ENCODE measurements around the gene CEMIP2. TPM values are rescaled to one million over a fixed set of nuclear protein-coding genes. Genes with fewer than 3 reads are reported as not detected.

The CEMIP2 gene
- total and polyA plus RNA-seq, 2 donors (not counting 1 experiment from before 2014, with no cell fraction given) = 35.1 to 45.6 TPM

DNA sequence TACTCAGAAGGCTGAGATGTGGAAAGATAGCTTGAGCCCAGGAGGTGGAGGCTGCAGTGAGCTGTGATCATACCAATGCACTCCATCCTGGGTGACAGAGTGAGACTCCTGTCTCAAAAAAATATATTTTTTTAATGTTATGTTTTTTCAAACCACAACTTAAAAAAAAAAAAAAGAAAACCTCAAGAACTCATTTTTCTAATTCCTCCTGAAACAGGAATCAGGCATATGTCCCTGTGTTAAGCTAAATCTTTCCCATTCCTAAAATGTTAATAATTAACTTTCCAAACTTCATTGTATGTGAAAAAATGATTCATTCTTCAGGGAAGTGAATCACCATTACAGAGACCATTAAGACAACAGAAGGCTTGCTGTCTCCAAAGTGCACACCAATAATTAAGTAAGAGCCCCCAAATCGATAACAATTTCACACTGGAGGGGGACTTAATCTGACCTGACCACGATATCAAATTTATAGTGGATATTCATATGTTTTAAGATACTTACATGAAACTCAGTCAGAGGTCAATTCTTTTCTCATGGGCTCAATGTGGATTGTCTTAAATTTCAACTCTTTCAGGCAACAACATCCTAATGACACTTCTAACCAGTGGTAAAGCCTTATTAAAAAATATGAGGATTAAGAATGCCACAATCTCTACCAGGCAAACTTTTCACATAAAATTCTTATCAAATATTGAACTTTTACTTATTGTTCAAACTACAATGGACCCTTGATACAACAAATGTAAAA is 5.2 kb downstream of the CEMIP2 start:
- Histone ChIP-seq H2AFZ (ENCODE audit: low read length) (no peak overlapping the region), H3K9ac (ENCODE audit: insufficient read depth, low read length) (no peak overlapping the region), H3K36me3 (ENCODE audit: control insufficient read depth, insufficient read depth, low read length) (no peaks in the 10 kb centered on the region), H3K27me3 (ENCODE audit: control insufficient read depth, insufficient read depth, low read length) (no peaks in the 10 kb centered on the region), H3K4me1 (ENCODE audit: control insufficient read depth, extremely low read depth, insufficient read depth, low read length) (peaks cover 27% of the 10 kb centered on the region), H4K20me1 (ENCODE audit: control insufficient read depth, extremely low read depth, insufficient read depth, low read length) (no peaks in the 10 kb centered on the region), H3K4me2 (ENCODE audit: extremely low read depth, insufficient read depth, low read length) (peak overlapping the region; percentile 66), H3K4me3 (replicated peaks in 1 of 4; ENCODE audit: control extremely low read depth in 1 of 4, insufficient read depth in 1 of 4, low read depth in 3 of 4, low read length in 4 of 4) (peak overlapping the region in 2 of 4 experiments; percentile 1 to 4), H3K79me2 (ENCODE audit: control insufficient read depth, insufficient read depth, low read length) (peaks cover 76% of the 10 kb centered on the region), H3K9me3 (ENCODE audit: control insufficient read depth, insufficient read depth, low read depth, low read length) (no peaks in the 10 kb centered on the region), H3K27ac (ENCODE audit: insufficient read depth, low read length) (peak overlapping the region; percentile 35)
- DNase-seq (ENCODE audit: low read depth in 2 of 2) = peak; percentile 42 to 93
- TF ChIP-seq EZH2 (IDR thresholded peaks at IDR 0.05; ENCODE audit: low read length, missing control alignments) = no peak
- TF ChIP-seq, protein P1, sequence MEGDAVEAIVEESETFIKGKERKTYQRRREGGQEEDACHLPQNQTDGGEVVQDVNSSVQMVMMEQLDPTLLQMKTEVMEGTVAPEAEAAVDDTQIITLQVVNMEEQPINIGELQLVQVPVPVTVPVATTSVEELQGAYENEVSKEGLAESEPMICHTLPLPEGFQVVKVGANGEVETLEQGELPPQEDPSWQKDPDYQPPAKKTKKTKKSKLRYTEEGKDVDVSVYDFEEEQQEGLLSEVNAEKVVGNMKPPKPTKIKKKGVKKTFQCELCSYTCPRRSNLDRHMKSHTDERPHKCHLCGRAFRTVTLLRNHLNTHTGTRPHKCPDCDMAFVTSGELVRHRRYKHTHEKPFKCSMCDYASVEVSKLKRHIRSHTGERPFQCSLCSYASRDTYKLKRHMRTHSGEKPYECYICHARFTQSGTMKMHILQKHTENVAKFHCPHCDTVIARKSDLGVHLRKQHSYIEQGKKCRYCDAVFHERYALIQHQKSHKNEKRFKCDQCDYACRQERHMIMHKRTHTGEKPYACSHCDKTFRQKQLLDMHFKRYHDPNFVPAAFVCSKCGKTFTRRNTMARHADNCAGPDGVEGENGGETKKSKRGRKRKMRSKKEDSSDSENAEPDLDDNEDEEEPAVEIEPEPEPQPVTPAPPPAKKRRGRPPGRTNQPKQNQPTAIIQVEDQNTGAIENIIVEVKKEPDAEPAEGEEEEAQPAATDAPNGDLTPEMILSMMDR (conservative IDR thresholded peaks at IDR 0.05 in 1 of 2, IDR thresholded peaks at IDR 0.05 in 1 of 2; ENCODE audit: low read depth in 1 of 2, low read length in 2 of 2) = no peak

DNA sequence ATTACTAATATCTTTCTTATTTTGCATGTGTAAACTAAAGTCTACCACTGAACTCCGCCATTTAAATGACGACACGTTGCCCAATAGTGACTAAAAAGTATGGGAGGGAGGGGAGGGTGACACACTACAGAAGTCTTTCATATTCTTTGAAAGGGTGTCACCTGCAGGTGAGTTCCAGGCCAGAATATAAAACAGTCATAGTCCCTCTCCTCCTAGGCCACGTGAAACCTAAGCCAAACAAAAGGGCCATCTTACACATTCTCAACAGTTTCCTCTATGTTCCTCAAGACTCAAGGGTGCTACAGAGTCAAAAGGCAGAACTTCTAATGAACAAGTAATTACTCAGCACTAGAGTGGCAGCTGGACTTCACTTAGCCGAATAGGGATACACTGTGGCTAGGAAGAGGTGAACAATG is 6.4 kb downstream of the CEMIP2 start:
- Histone ChIP-seq H3K36me3 (ENCODE audit: control insufficient read depth, insufficient read depth, low read length) (no peaks in the 10 kb centered on the region), H3K79me2 (ENCODE audit: control insufficient read depth, insufficient read depth, low read length) (peaks cover 76% of the 10 kb centered on the region), H3K4me3 (replicated peaks in 1 of 4; ENCODE audit: control extremely low read depth in 1 of 4, insufficient read depth in 1 of 4, low read depth in 3 of 4, low read length in 4 of 4) (no peak overlapping the region), H3K4me1 (ENCODE audit: control insufficient read depth, extremely low read depth, insufficient read depth, low read length) (peaks cover 27% of the 10 kb centered on the region), H3K9ac (ENCODE audit: insufficient read depth, low read length) (no peak overlapping the region), H3K4me2 (ENCODE audit: extremely low read depth, insufficient read depth, low read length) (no peak overlapping the region), H3K9me3 (ENCODE audit: control insufficient read depth, insufficient read depth, low read depth, low read length) (no peaks in the 10 kb centered on the region), H3K27ac (ENCODE audit: insufficient read depth, low read length) (no peak overlapping the region), H4K20me1 (ENCODE audit: control insufficient read depth, extremely low read depth, insufficient read depth, low read length) (no peaks in the 10 kb centered on the region), H3K27me3 (ENCODE audit: control insufficient read depth, insufficient read depth, low read length) (no peaks in the 10 kb centered on the region), H2AFZ (ENCODE audit: low read length) (no peak overlapping the region)
- peak in 1 of 2 donors; percentile 18 for DNase-seq (ENCODE audit: low read depth in 2 of 2)
- TF ChIP-seq, protein P1 (conservative IDR thresholded peaks at IDR 0.05 in 1 of 2, IDR thresholded peaks at IDR 0.05 in 1 of 2; ENCODE audit: low read depth in 1 of 2, low read length in 2 of 2) = no peak
- no peak for TF ChIP-seq EZH2 (IDR thresholded peaks at IDR 0.05; ENCODE audit: low read length, missing control alignments)

DNA sequence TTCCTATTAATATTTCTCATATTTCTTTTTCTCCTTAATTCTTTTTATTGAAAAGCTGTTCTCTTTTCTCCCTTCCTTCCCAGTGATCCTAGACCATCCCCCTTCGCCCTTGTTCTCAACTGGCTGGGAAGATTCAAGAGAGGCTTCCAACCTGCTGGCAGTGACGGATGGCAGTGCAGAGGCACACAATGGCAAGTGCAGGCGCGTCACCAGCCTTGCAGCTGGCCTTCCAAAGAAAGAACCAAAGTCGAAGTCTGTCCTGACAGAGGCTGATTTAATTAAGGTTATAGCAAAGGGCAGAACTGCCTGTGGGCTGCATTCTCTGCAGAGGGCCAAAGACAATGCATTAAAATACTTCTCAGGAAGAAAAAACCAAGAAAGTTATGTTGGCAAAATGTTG is 7.4 kb downstream of the CEMIP2 start:
- Histone ChIP-seq H3K79me2 (ENCODE audit: control insufficient read depth, insufficient read depth, low read length) (peaks cover 76% of the 10 kb centered on the region), H3K4me2 (ENCODE audit: extremely low read depth, insufficient read depth, low read length) (no peak overlapping the region)

More for the DNA sequence above, 7.4 kb downstream of the CEMIP2 start:
- H3K4me1 ChIP-seq (ENCODE audit: control insufficient read depth, extremely low read depth, insufficient read depth, low read length) = peaks cover 27% of the 10 kb centered on the region
- H3K36me3 ChIP-seq (ENCODE audit: control insufficient read depth, insufficient read depth, low read length) = no peaks in the 10 kb centered on the region
- H4K20me1 ChIP-seq (ENCODE audit: control insufficient read depth, extremely low read depth, insufficient read depth, low read length) = no peaks in the 10 kb centered on the region
- no peaks in the 10 kb centered on the region for H3K27me3 ChIP-seq (ENCODE audit: control insufficient read depth, insufficient read depth, low read length)
- H3K4me3 ChIP-seq (replicated peaks in 1 of 4; ENCODE audit: control extremely low read depth in 1 of 4, insufficient read depth in 1 of 4, low read depth in 3 of 4, low read length in 4 of 4) = no peak overlapping the region
- H3K27ac ChIP-seq (ENCODE audit: insufficient read depth, low read length) = no peak overlapping the region
- H2AFZ ChIP-seq (ENCODE audit: low read length) = no peak overlapping the region
- peak in 1 of 2 donors; percentile 49 for DNase-seq (ENCODE audit: low read depth in 2 of 2)
- no peaks in the 10 kb centered on the region for H3K9me3 ChIP-seq (ENCODE audit: control insufficient read depth, insufficient read depth, low read depth, low read length)
- H3K9ac ChIP-seq (ENCODE audit: insufficient read depth, low read length) = no peak overlapping the region
- TF ChIP-seq EZH2 (IDR thresholded peaks at IDR 0.05; ENCODE audit: low read length, missing control alignments) = no peak
- TF ChIP-seq, protein P1 (conservative IDR thresholded peaks at IDR 0.05 in 1 of 2, IDR thresholded peaks at IDR 0.05 in 1 of 2; ENCODE audit: low read depth in 1 of 2, low read length in 2 of 2) = no peak

Data from fibroblast of lung (primary cell).